NCI-H2081 treated with DMSO at 0.1 percent for 48 hours (cell line): ENCODE data around the gene STX3.

ENCODE experiments used
- DNase-seq: peaks from one replicate; lab custom pipeline; 2025; lab: John Stamatoyannopoulos, UW

Gene STX3

DNA sequence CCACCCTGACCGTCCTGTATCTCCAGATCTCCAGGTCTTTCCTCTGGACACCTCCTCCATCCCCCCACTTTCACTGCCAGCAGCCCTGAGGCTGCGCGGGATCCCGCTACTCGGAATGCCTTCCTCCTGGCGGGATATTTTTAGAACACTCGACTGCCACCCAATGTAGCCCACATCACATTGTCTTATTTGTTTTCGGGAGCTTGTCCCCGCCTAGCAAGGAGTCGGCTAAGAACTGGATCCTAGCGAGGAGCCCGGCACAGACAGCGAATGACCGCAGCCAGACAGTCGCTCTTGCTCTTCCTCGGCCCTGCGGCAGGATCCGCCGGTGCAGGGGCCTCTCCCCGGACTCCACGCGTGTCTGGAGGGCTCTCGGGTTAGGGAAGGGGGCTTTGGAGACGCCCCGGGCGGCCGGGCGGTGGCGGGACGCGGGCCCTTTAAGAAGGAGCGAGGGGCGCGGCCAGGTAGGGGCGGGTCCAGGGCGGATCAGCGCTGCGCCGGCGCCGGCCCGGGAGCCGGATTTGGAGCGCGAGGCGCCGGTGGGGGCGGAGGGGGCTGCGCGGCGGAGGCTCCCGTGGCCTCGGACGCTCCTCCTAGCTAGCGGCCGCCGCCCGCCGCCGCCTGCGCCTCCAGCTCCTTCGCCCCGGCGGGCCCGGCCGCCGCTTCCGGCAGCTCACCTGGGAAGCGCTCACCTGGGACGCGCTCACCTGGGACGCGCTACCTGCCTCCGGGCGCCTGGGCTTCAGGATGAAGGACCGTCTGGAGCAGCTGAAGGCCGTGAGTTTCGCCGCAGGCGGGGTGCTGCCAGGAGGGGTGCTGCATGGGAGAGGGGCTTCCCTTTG, at the start of gene STX3:
Gene STX3 (plus strand): TSS at position 518 of the 842 bp plus-strand sequence. CDS start 230 bp downstream, at position 748.
- no peak for DNase-seq

DNA sequence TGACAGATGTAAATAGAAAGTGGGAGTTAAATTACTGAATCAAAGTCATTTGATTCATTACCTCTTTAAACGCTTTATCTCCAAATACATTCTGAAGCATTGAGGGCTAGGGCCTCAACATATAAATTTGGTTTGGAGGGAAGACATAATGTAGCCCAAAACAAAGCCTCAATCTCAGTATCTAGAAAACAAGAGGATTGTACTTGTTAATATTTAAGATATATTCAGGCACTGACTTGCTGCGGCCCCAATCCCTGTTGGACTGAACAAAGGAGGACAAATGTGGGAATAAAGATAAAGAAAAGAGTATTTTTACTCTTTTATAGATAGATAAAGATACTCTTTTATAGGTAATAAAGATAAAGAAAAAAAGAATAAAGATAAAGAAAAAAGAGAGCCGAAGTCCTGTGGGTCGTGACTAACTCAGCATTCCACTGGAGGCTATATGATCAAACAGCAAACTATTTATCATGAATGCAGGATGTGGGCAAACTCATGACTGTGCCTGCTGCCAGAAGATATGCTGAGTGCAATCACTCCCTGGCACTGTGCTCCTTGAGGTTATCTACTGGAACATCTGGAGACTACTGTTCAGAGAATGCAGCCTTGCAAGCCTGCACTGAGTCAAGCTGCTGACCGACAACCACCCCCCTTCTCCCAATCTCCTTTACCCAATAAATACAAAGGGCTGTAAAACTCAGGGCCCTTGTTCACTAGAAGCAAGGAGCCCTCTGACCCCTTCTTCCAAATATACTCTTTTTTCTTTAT, 48.5 kb upstream of the STX3 start:
- DNase-seq, result no peak

DNA sequence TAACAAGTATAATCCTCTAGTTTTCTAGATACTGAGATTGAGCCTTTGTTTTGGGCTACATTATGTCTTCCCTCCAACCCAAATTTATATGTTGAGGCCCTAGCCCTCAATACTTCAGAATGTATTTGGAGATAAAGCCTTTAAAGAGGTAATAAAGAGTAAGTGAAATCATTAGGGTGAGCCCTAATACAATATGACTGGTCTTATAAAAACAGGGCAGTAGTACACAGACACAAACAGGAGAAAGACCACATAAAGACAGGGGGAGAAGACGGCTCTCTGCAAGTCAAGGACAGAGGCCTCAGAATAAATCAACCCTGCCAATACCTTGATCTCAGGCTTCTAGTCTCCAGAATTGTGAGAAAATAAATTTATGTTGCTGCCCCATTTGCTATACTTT, 47.8 kb upstream of the STX3 start:
- DNase-seq, result no peak

DNA sequence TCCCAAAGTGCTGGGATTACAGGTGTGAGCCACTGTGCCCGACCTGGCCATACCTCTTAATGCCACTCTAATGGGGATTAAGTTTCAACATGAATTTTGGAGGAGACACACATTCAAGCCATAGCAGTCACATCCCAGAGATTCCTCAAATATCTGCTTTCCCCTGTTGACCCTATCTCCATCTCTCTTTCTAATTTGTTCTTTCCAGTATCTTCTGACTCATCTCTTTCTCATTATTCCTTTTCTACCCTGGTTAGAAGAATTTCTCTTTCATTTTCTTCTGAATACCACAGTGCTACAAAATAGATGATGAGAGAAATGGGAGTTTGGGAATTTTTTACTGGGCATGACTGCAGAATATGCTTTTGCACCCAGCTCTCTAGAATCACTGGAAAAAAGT, 46.6 kb upstream of the STX3 start:
- no peak for DNase-seq

DNA sequence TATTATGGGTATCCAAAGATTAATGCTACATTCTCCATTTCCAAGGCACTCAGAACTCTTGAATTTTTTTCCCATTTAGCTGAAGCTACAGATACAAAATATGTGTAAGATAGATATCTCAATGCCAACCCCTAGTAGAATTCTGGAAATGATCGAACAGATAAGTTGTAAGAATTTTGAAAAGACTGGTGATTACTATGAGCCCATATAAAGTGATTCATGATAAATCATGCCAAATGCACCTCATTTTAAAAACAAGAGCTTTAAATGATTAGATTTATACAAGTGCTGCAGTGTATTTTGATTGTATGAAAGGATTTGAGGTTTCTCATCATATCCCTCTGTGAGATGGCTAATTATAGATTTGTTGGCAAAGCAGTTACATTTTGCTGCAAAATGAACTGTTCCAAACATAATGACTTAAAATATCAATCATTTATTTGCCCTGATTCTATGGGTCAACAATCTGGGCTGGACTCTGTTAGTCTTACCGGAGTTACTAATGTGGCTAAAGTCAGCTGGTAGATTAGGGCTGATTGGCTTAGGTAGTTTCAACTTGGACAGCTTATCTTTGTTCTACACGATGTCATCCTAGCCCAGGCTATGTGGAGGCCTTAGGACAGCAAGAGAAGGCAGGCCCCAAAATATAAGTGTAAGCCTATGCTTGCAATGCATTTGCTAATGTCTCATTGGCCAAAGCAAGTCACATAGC, 44.9 kb upstream of the STX3 start:
- no peak for DNase-seq

DNA sequence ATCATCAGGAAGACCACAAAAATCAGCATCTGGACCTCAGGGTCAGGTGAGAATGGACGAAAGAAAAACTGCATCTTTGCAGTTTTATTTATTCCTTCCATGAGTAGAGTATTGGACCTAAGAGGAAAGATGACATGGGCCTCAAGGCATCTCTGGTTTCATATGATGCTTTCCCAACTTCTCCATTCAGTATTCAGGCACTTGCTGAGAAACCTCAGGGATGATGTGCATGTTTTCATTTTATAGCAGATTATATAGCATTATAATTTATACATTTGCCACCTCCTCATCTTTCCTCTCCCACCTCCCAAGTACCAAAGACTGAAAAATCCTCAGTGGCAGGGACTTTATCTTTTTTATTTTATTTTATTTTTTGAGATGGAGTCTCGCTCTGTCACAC, 41.4 kb upstream of the STX3 start, which contains the start of gene OR10V1:
Gene OR10V1 (minus strand): TSS at position 101 of the 400 bp plus-strand sequence. CDS start 0 bp downstream, at position 101.
- DNase-seq, result no peak

DNA sequence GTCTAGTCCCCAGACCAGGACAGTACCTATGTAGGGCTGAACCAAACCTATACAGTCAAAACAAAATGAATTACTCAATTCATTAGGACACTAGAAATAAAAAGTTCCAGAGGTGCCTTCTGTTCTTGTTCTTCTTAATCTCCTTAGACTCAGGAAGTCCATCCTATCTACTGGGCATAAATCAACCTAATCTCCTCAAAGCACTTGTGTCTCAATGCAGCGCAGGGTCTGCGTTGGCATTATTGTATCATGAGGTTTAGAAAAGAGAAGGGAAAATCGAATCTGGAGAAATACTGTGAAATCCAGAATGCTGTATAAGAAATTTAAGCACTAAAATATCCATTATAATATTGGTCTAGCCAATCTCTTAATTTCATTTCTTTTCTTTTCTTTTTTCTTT, 39.1 kb upstream of the STX3 start:
- no peak for DNase-seq

DNA sequence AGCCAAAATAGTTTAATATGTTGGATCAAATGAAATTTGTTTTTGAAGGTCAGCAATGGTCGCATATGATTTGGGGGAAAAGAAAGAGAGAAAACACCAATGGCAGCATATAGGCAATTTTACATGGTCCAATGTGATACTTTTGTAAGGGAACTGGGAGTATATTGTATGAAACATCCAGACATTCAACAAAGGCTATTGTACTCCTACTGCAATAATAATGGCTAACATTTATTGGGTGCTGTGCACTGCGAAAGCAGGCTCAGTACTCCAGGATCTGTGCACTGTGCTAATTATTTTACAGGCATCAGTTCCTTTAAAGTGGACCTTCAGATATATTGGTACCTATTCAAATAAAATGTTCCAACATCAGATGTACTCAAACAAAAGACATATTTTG, 35.6 kb upstream of the STX3 start:
- DNase-seq, result no peak

DNA sequence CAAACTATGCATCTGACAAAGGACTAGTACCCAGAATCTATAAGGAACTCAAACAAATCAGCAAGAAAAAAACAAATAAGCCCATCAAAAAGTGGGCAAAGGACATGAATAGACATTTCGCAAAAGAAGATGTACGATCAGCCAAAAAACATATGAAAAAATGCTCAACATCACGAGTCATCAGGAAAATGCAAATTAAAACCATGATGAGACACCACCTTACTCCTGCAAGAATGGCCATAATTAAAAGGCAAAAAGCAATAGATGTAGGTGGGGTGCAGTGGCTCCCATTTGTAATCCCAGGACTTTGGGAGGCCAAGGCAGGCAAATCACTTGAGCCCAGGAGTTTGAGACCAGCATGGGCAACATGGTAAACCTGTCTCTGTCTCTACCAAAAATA, 31.1 kb upstream of the STX3 start:
- DNase-seq, result no peak

DNA sequence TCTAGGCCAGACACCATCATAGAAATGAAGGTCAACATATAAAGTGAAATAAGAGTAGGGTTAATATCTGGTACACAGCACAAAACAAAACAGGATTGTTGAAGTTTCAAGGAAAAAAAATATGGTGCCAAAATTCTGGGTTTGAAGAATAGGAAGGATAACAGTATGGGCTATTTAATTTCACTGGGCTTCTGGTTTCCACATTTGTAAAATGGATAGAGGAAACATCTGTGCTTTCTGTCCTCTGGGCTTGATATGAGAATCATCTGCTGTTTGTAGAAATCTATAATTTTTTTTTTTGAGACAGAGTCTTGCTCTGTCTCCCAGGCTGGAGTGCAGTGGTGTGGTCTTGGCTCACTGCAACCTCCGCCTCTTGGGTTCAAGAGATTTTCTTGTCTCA, 27.8 kb upstream of the STX3 start:
- no peak for DNase-seq

DNA sequence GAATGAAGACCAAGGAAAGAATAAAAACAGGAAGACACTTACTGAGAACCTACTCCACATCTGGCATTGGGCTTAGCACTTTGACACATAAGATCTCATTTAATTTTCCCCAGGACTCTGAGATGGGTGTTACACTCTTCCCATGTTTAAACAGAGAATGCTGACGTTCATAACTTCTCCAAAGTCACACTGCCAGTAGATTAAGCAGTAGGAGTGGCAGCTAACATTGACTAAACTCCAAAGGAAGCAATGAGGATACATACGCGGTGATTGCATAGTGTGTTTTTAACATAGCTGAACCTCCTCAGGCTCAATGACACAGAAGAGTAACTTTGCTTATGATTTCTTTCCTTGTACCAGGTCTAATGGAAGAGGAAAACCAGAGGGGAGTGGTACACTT, 27.0 kb upstream of the STX3 start:
- no peak for DNase-seq

DNA sequence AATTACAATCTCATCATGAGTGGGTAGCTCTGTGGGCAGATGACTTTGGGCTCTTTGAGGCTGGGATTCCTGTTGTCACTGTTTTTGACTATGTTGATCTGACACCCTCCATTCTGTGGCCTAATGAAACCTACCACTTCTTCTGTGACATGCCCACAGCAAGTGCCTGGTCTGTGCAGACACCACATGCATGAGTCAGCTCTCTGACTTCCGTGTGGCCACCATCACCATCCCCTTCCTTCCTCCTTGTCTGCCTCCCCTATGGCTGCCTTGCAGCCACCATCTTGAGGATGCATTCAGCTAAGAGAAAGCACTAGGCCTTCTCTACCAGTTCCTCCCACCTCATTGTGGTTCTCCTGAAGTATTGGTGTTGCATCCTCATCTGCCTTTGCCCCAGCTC, 26.3 kb upstream of the STX3 start:
- DNase-seq, result no peak

DNA sequence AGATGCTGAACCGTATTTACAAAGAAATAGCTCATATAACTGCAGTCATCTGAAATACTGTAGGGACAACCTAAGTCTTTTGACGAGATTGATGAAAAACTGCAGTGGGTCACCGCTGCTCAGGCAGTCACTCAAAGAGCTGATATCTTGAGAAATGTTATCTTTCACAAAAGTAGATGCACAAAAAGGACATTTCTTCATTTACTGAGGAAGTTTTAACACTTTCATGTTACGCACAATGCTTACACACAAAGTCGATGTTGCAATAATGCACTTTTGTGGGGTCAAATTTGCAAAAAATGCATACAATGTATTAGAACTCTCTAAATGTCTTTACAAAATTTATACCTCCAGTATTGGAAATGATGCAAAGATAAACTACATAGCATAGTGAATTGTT, 25.3 kb upstream of the STX3 start:
- no peak for DNase-seq

DNA sequence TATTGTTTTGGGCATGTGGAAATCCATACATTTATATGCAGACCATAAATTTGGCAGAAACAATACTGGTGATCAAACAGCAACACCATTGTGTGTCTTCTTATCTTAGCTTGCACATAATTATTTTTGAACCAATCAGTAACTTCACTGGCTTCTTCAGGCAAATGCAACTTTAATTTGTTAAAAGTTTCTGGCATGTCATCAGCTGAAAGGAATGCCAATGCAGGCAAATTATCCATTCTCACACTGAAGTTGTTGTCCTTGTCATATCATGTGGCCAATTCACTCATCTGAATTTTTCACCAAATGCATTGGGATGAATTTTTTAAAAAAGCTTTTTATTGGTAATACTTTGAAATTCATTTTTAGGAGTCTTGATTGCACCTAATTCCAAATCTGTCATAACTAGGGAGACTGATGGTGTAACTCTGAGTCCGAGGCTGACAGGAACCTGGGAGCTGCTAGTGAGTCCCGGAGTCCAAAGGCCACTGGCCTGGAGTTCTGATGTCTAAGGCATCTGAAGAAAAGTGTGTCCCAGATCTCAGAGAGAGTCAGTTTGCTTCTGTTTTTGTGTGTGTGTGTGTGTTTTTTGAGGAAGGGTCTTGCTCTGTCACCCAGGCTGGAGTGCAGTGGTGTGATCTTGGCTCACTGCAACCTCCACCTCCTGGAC, 24.1 kb upstream of the STX3 start:
- no peak for DNase-seq

DNA sequence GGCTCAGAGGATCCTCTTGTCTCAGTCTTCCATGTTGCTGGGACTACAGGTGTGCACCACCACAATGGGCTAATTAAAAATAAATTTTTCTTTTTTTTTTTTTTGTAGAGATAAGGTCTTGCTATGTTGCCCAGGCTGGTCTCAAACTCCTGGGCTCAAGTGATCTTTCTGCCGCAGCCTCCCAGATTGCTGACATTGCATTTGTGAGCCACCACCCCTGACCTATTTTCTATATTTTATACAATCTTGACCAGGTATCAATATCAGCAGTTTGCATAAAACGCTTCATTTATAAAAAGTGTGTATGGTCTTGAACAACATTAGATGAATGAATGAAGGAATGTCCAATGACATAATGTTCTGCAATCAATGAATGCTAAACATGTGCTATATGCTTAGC, 9.1 kb upstream of the STX3 start:
- no peak for DNase-seq

DNA sequence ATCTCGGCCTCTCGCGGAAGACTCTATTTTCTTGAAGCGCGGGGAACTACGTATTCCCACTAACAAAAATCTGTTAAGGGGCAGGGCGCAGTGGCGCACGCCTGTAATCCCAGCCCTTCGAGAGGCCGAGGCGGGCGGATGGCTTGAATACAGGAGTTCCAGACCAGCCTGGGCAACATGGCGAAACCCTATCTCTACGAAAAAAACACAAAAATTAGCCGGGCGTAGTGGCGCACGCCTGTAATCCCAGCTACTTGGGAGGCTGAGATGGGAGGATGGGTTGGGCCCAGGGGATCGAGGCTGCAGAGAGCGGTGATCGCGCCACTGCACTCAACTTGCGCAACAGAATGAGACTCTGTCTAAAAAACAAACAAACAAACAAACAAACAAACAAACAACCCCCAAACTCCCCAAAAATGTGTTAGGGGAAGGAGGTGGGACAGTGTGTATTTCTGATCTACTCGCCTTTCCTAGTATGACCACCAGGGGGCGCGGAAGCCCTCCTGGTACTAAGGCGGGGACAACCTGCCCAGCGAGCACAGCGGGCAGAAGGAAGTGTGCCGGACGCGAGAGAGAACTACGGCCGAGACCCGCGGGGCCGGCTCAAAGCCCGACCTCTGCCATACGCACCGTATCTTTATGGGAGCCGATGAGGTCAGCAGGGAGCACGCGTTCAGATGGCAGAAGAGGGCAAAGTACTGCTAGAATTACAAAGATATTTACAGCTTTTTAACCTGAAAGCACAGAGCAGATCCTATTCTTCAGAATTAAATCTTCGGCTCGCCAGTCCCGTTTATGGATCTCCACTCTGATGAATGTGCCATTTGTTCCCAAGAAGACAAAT, 1.3 kb upstream of the STX3 start:
- peak; percentile 20 for DNase-seq

DNA sequence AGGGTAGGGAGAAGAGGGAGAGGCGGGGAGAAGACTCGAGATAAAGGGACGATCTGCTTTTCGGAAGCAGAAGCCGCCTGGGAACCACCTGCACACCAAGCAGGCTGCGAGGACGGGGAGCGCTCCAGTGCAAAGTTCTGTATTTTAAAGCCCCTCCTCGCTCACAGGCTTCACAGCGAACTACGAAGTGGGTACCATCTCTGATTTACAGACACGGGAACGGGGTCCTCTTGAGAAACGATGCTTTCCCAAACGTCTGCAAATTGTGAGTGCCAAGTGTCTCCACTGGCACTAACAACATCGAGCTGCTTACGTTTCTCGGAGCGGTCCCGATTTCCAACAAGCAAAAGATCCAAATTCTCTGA, 700 bp upstream of the STX3 start:
- no peak for DNase-seq

DNA sequence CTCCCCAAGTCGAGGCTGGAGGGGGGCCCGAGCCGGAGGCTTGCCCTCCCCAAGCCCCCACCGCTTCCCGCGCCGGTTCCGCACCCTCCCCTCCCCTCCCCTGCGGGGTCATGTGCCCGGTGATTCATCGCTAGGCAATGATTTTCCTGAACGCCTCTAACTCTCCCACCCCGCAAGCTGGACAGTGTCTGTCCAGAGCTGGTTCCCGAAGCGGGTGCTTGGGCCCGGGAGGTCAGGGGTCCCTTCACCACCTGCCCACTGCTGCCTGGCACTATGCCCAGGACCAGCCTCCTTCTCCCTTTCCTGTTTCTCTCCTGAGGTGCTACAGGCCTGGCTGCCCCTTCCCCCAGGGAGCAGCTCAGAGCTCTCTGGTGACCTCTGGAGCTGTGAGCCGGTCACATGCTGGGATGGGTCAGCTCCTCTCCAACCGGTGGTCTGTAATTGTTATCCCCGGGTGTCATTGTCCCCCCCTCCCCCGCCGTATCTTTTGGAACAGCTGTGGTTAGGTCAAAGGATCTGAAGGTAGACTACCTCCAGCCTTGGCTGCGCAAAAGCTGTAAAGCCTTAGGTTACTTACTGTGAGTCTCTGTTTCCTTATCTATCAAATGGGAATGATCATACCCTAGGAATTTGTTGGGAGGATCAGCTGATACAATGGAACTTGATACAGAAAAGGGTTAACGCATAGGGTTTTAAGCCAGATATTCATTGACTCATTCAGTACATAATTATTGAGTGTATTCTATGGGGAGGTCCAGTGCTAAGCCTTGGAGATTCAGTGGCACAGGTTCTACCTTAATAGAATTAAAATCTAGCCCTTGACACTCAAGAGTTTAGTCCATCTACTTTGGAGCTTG, 753 bp downstream of the STX3 start:
- DNase-seq, result no peak

DNA sequence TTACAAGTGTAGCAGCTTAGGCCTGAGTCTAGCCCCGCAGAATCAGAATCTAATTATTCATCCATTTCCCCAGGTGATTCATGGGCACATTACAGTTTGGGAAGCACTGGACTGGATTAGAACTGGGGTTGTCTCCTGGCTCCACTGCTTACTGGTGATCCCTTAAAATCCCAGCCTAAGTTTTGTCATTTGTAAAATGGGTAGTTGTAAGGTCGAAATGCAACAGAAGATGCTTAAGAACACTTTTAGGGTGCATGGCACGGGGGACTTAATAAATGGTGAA, 1.3 kb downstream of the STX3 start:
- no peak for DNase-seq

DNA sequence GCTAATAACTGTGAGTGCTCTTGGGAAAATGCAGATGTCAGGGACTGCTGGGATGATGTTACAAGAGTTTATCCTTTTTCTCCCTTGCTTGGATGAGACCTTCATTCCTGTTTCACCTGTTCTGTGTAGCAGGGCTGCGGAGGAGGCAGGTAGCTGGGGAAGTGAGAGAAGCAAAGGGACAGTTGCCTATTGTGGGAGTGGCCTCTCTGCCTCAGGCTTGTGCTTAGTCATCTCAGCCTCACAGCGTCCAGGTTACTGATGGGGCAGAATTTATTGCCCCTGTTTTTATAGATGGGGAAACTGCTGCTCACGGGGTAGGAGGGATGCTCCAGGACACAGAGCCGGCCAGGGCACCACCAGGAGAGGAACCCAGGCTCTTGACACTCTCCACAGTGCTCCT, 1.7 kb downstream of the STX3 start:
- no peak for DNase-seq
